Thyroid gland (tissue), 4 donors: ENCODE data around the gene SLC8A2. TPM values are rescaled to one million over a fixed set of nuclear protein-coding genes. Genes with fewer than 3 reads are reported as not detected.

ENCODE experiments used
- DNase-seq, 2 donors: peaks; one replicate each; pipeline ENCODE4 v3.0.0-alpha.2; 2019
- H3K27ac ChIP-seq, 3 donors: fragments of 200-600 bp; sonication (generic); 1 replicate in 2 of 3; 2 replicates in 1 of 3; pipeline ENCODE4 v1.5.1; 2016 to 2019; ENCODE audit warnings: mild to moderate bottlenecking in 1 of 3, moderate library complexity in 1 of 3
- H3K27me3 ChIP-seq: fragments of 200-600 bp; sonication (generic); one replicate; pipeline ENCODE4 v1.5.1; 2019
- H3K36me3 ChIP-seq, 2 donors: fragments of 200-600 bp; sonication (generic); one replicate each; pipeline ENCODE4 v1.5.1; 2016 to 2019
- H3K4me1 ChIP-seq, 2 donors: fragments of 200-600 bp; sonication (generic); one replicate each; pipeline ENCODE4 v1.5.1; 2017 to 2019
- H3K4me3 ChIP-seq, 3 donors: fragments of 200-600 bp; sonication (generic); replicated peaks in 1 of 3; 1 replicate in 2 of 3; 2 replicates in 1 of 3; pipeline ENCODE4 v1.5.1; 2016; ENCODE audit warnings: mild to moderate bottlenecking in 1 of 3
- H3K9me3 ChIP-seq: fragments of 200-600 bp; sonication (generic); one replicate; pipeline ENCODE4 v1.5.1; 2017
- CTCF ChIP-seq, 6 experiments: fragments of 200-600 bp in 3 of 6; fragments of 450-650 bp in 3 of 6; sonication (generic) in 3 of 6; IDR thresholded peaks; one replicate each; pipeline ENCODE4 v1.5.1; 2016 to 2019; ENCODE audit warnings: antibody characterized with exemption in 6 of 6, mild to moderate bottlenecking in 2 of 6, inconsistent platforms in 1 of 6, moderate library complexity in 1 of 6
- POLR2A ChIP-seq, 2 donors: fragments of 450-650 bp; IDR thresholded peaks; one replicate each; pipeline ENCODE4 v1.6.1; 2017; ENCODE audit warnings: antibody characterized with exemption in 2 of 2, mild to moderate bottlenecking in 2 of 2, moderate library complexity in 1 of 2
- WGBS, 2 donors: methylation state at CpG; one replicate each; pipeline ENCODE4 v1.1.5; 2017; 5-methylcytosine and 5-hydroxymethylcytosine counted together
- intact Hi-C: fragments of 100-400 bp; cut with DNase I; formaldehyde crosslinking; loops from one replicate; pipeline ENCODE4 v1.15.1; 2023
- total RNA-seq, 4 donors: library from RNA; depleted of rRNA; stranded (reverse); fragments of >200 nt; gene quantifications; one replicate each; pipeline ENCODE4 v1.2.3, GENCODE V29; 2016

The SLC8A2 gene
- total RNA-seq, 4 donors from 2014 or later = 0.29 to 0.59 TPM; not detected in 2

DNA sequence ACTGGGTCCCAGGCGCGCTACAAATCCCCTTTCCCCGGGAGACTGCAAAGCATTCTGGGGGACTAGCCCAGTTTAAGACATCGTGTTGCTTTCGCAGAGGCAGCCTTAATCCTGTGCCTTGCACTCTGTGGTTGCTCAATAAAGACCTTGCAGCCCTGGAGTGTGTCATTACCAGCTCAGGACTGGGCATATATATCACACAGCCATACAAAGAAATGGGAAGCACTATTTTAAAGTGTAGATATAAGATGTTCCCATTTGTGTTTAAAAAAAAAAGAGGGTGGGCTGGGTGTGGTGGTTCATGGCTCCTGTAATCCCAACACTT, 32.1 kb upstream of the SLC8A2 start:
- intact Hi-C loops = no loop called here
- Histone ChIP-seq H3K36me3 (peaks cover 35 to 41% of the 10 kb centered on the region in 2 donors), H3K9me3 (no peaks in the 10 kb centered on the region), H3K27ac (no peak overlapping the region), H3K4me1 (peaks cover 17 to 24% of the 10 kb centered on the region in 2 donors), H3K4me3 (no peak overlapping the region), H3K27me3 (no peaks in the 10 kb centered on the region)
- no peak for DNase-seq
- TF ChIP-seq POLR2A (IDR thresholded peaks at IDR 0.05) = no peak
- no peak for TF ChIP-seq CTCF (IDR thresholded peaks at IDR 0.05)
- 71 to 76% methylated on average over 3 to 5 of the region's 5 CpGs for WGBS, 2 donors

DNA sequence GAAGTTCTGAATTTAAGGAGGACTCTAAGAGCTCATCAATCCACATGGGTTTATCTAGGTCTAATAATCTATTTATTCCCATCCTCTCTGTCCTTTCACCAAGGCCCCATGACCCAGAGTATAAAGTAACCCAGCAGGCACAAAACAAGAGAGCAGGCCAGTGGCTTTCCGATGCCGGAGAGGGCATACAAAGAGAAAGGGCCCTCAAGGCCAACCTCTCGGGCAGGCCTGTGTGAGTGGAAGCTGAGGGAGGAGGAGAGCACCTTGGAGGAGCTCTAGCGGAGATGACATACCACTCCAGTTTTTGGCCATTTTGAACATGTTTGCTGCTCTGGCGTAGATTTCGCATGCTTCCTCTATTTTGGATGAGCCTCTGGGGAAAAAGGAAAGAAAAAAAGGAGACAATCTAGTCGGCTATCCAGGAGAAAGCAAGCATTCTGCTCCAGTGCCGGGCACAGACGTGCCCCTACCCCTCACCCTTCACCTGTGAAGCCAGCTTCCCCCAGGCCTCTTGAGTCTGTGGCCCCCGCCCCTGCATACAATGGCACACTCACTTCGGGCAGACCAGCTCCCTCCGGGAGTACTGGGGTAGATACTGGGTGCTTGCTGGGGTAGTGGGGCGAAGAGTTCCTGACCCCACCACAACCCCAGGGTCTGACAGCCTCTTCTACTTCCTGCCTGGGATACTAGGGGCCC, 31.6 kb upstream of the SLC8A2 start:
- no peak for DNase-seq
- no peaks in the 10 kb centered on the region for H3K9me3 ChIP-seq
- no peak overlapping the region for H3K4me3 ChIP-seq
- H3K36me3 ChIP-seq = peaks cover 35 to 41% of the 10 kb centered on the region in 2 donors
- no peaks in the 10 kb centered on the region for H3K27me3 ChIP-seq
- intact Hi-C loops = no loop called here
- no peak overlapping the region for H3K27ac ChIP-seq
- TF ChIP-seq CTCF (IDR thresholded peaks at IDR 0.05) (no peak), POLR2A (IDR thresholded peaks at IDR 0.05) (no peak)
- WGBS, 2 donors = 92 to 93% methylated on average over 13 of the region's 13 CpGs
- H3K4me1 ChIP-seq = peaks cover 14 to 19% of the 10 kb centered on the region in 2 donors

DNA sequence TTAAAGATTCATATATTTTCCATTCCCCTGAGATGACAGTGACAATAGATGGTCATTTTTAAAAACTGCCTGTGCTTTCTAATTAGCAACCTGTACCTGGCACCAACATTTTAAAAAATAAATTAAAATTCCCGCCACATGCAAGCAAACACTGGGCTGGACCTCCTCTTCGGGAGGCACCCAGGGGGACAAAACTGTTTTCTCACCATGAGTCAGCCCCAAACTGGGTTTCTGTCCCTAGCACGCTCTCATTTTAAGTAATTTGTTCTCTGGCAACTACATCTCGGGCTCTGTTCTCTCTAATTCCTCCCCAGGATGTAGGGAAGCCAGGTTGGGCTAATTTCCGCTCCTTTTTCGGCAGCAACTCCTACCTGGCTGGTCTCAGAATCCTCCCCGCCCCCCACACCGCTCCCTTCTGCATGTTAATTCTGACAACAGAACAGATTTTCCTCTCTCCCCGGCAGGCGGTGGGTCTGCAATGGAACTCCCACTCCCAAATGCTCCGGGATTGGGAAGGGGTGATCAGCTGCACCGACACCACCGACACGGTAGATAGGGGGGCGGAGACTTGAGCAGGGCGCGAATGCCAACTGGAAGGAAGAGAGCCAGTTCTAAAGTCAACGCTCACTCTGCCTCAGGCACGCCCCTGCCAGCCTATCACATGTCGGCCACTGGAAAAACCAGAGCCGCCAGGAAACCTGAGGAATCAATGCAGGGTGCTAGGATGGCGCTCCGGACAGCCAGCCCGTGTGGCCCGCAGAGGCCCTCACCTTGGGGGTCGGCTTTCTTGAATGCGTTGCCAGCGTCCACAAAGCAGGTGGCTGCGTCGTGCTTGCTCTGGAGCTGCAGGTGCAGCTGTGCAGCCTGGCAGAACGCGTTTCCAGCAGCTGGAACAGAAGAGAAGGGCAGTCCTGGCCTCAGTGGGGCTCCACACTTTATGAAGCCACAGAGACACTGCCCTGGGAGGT, 28.5 kb upstream of the SLC8A2 start:
- WGBS, 2 donors = 84 to 89% methylated on average over 24 to 32 of the region's 32 CpGs
- TF ChIP-seq POLR2A (IDR thresholded peaks at IDR 0.05) = no peak
- no peak for TF ChIP-seq CTCF (IDR thresholded peaks at IDR 0.05)
- Histone ChIP-seq H3K36me3 (peaks cover 51 to 58% of the 10 kb centered on the region in 2 donors), H3K27me3 (no peaks in the 10 kb centered on the region), H3K9me3 (no peaks in the 10 kb centered on the region), H3K4me1 (no peaks in the 10 kb centered on the region), H3K4me3 (no peak overlapping the region), H3K27ac (no peak overlapping the region)
- intact Hi-C loops = no loop called here
- no peak for DNase-seq

DNA sequence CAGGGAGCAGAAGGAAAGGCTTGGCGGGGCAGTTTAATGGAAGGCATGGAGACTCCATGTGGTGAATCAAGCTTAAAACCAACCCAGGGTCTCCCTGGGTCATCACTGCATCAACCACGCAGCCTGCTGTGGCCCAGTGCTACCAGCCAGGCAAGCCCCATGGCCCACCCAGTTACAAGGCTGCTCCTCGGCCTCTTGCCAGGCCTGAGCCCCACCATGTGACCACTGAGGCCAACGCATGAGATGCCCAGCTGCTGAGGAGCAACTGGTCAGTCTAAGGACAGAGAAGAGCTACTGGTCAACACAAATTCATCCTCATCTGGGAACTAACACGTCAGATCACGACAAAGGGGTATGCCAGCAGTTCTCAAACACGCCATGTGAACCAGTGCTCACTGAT, 27.7 kb upstream of the SLC8A2 start:
- Histone ChIP-seq H3K27me3 (no peaks in the 10 kb centered on the region), H3K27ac (no peak overlapping the region), H3K4me3 (no peak overlapping the region), H3K9me3 (no peaks in the 10 kb centered on the region), H3K36me3 (peaks cover 45 to 62% of the 10 kb centered on the region in 2 donors), H3K4me1 (peaks cover 0 to 5% of the 10 kb centered on the region in 2 donors)
- TF ChIP-seq CTCF (IDR thresholded peaks at IDR 0.05) (no peak), POLR2A (IDR thresholded peaks at IDR 0.05) (no peak)
- 88 to 92% methylated on average over 6 to 7 of the region's 7 CpGs for WGBS, 2 donors
- intact Hi-C loops = no loop called here
- no peak for DNase-seq

GRCh38 chr19:47498561-47498960, 26.9 kb upstream of the SLC8A2 start:
- Histone ChIP-seq H3K9me3 (no peaks in the 10 kb centered on the region), H3K36me3 (peaks cover 49 to 61% of the 10 kb centered on the region in 2 donors), H3K27me3 (no peaks in the 10 kb centered on the region), H3K4me1 (peaks cover 0 to 5% of the 10 kb centered on the region in 2 donors), H3K4me3 (no peak overlapping the region), H3K27ac (no peak overlapping the region)
- intact Hi-C loops = no loop called here
- no peak for TF ChIP-seq CTCF (IDR thresholded peaks at IDR 0.05)
- TF ChIP-seq POLR2A (IDR thresholded peaks at IDR 0.05) = no peak
- no peak for DNase-seq
- 95 to 100% methylated on average over 4 to 5 of the region's 5 CpGs for WGBS, 2 donors
